GM21447 (cell line): ENCODE results near the gene FBXW7.
A peak's percentile ranks its signal among the peaks of the same experiment; 100 is the strongest.

ENCODE experiments used
- ATAC-seq: cut with Tn5 transposase; IDR thresholded peaks from one replicate; pipeline ENCODE4 v1.9.1; 2021; ENCODE audit not compliant: unreplicated experiment

Gene FBXW7

GRCh38 chr4:152478461-152479237 is 57.2 kb downstream of the FBXW7 start:
- ATAC-seq: no peak

- no peak for ATAC-seq
Observed at GRCh38 chr4:152476796-152477195, 59.1 kb downstream of the FBXW7 start.

GRCh38 chr4:152471251-152471792 is 64.6 kb downstream of the FBXW7 start:
- no peak for ATAC-seq

GRCh38 chr4:152468408-152468807 is 67.5 kb downstream of the FBXW7 start:
- ATAC-seq: no peak

- ATAC-seq: no peak
Observed at GRCh38 chr4:152467101-152467500, 68.8 kb downstream of the FBXW7 start.

GRCh38 chr4:152464030-152464823 is 71.7 kb downstream of the FBXW7 start:
- ATAC-seq: no peak

GRCh38 chr4:152463562-152463961 is 72.3 kb downstream of the FBXW7 start:
- ATAC-seq: no peak

GRCh38 chr4:152462695-152463094 is 73.2 kb downstream of the FBXW7 start:
- ATAC-seq: no peak

- peak; percentile 85 for ATAC-seq
Observed at GRCh38 chr4:152462047-152462446, 73.8 kb downstream of the FBXW7 start.

GRCh38 chr4:152460488-152460887 is 75.4 kb downstream of the FBXW7 start:
- ATAC-seq: no peak

GRCh38 chr4:152459326-152459725 is 76.6 kb downstream of the FBXW7 start:
- ATAC-seq: no peak

- peak; percentile 36 for ATAC-seq
Observed at GRCh38 chr4:152458801-152459302, 77.0 kb downstream of the FBXW7 start.

GRCh38 chr4:152456609-152457008 is 79.3 kb downstream of the FBXW7 start:
- ATAC-seq: no peak

GRCh38 chr4:152455311-152455710 is 80.6 kb downstream of the FBXW7 start:
- ATAC-seq: no peak

- ATAC-seq: no peak
Observed at GRCh38 chr4:152454398-152455011, 81.4 kb downstream of the FBXW7 start.

GRCh38 chr4:152451496-152451895 is 84.4 kb downstream of the FBXW7 start:
- ATAC-seq: no peak

GRCh38 chr4:152448854-152449253 is 87.0 kb downstream of the FBXW7 start:
- no peak for ATAC-seq

- no peak for ATAC-seq
Observed at GRCh38 chr4:152448038-152448707, 87.7 kb downstream of the FBXW7 start.

GRCh38 chr4:152443859-152444258 is 92.0 kb downstream of the FBXW7 start:
- no peak for ATAC-seq

- no peak for ATAC-seq
Observed at GRCh38 chr4:152437561-152437960, 98.3 kb downstream of the FBXW7 start.

GRCh38 chr4:152436384-152436783 is 99.5 kb downstream of the FBXW7 start:
- ATAC-seq: no peak
